ENCODE results near the gene CHN2.

CHN2 gene

GRCh38 chr7:29432721-29433120, 238.1 kb downstream of the CHN2 start:
- Histone ChIP-seq H3K4me3 (ENCODE audit: insufficient read depth, low read depth, low read length, poor library complexity, severe bottlenecking) (no peak overlapping the region), H3K4me1 (ENCODE audit: control insufficient read depth, insufficient read depth, low read length, poor library complexity, severe bottlenecking) (no peaks in the 10 kb centered on the region), H3K9me3 (ENCODE audit: control insufficient read depth, low read length) (no peaks in the 10 kb centered on the region), H3K27me3 (replicated peaks; ENCODE audit: control insufficient read depth, insufficient read depth, low read length, poor library complexity, severe bottlenecking) (no peaks in the 10 kb centered on the region), H3K36me3 (ENCODE audit: control insufficient read depth, insufficient read depth, low read length) (no peaks in the 10 kb centered on the region), H3K27ac (ENCODE audit: insufficient read depth, low read length, poor library complexity, severe bottlenecking) (no peak overlapping the region)
- no peak for DNase-seq

GRCh38 chr7:29434380-29434768, 239.8 kb downstream of the CHN2 start:
- DNase-seq, result no peak
- no peaks in the 10 kb centered on the region for H3K4me1 ChIP-seq (ENCODE audit: control insufficient read depth, insufficient read depth, low read length, poor library complexity, severe bottlenecking)
- no peaks in the 10 kb centered on the region for H3K36me3 ChIP-seq (ENCODE audit: control insufficient read depth, insufficient read depth, low read length)

GRCh38 chr7:29435167-29435566, 240.6 kb downstream of the CHN2 start:
- Histone ChIP-seq H3K36me3 (ENCODE audit: control insufficient read depth, insufficient read depth, low read length) (no peaks in the 10 kb centered on the region), H3K9me3 (ENCODE audit: control insufficient read depth, low read length) (no peaks in the 10 kb centered on the region), H3K4me1 (ENCODE audit: control insufficient read depth, insufficient read depth, low read length, poor library complexity, severe bottlenecking) (no peaks in the 10 kb centered on the region), H3K27me3 (replicated peaks; ENCODE audit: control insufficient read depth, insufficient read depth, low read length, poor library complexity, severe bottlenecking) (no peaks in the 10 kb centered on the region), H3K27ac (ENCODE audit: insufficient read depth, low read length, poor library complexity, severe bottlenecking) (no peak overlapping the region), H3K4me3 (ENCODE audit: insufficient read depth, low read depth, low read length, poor library complexity, severe bottlenecking) (no peak overlapping the region)
- no peak for DNase-seq

More at GRCh38 chr7:29434380-29434768, 239.8 kb downstream of the CHN2 start:
- Histone ChIP-seq H3K27me3 (replicated peaks; ENCODE audit: control insufficient read depth, insufficient read depth, low read length, poor library complexity, severe bottlenecking) (no peaks in the 10 kb centered on the region), H3K4me3 (ENCODE audit: insufficient read depth, low read depth, low read length, poor library complexity, severe bottlenecking) (no peak overlapping the region), H3K27ac (ENCODE audit: insufficient read depth, low read length, poor library complexity, severe bottlenecking) (no peak overlapping the region), H3K9me3 (ENCODE audit: control insufficient read depth, low read length) (no peaks in the 10 kb centered on the region)

- Histone ChIP-seq H3K4me3 (ENCODE audit: insufficient read depth, low read depth, low read length, poor library complexity, severe bottlenecking) (no peak overlapping the region), H3K27ac (ENCODE audit: insufficient read depth, low read length, poor library complexity, severe bottlenecking) (no peak overlapping the region), H3K36me3 (ENCODE audit: control insufficient read depth, insufficient read depth, low read length) (no peaks in the 10 kb centered on the region), H3K9me3 (ENCODE audit: control insufficient read depth, low read length) (no peaks in the 10 kb centered on the region), H3K27me3 (replicated peaks; ENCODE audit: control insufficient read depth, insufficient read depth, low read length, poor library complexity, severe bottlenecking) (no peaks in the 10 kb centered on the region), H3K4me1 (ENCODE audit: control insufficient read depth, insufficient read depth, low read length, poor library complexity, severe bottlenecking) (no peaks in the 10 kb centered on the region)
- DNase-seq, result no peak
Measured at GRCh38 chr7:29435902-29436301, 241.3 kb downstream of the CHN2 start.

GRCh38 chr7:29442146-29442545, 247.6 kb downstream of the CHN2 start:
- H3K4me1 ChIP-seq (ENCODE audit: control insufficient read depth, insufficient read depth, low read length, poor library complexity, severe bottlenecking), result no peaks in the 10 kb centered on the region
- no peaks in the 10 kb centered on the region for H3K27me3 ChIP-seq (replicated peaks; ENCODE audit: control insufficient read depth, insufficient read depth, low read length, poor library complexity, severe bottlenecking)
- no peaks in the 10 kb centered on the region for H3K9me3 ChIP-seq (ENCODE audit: control insufficient read depth, low read length)
- H3K4me3 ChIP-seq (ENCODE audit: insufficient read depth, low read depth, low read length, poor library complexity, severe bottlenecking), result no peak overlapping the region
- H3K27ac ChIP-seq (ENCODE audit: insufficient read depth, low read length, poor library complexity, severe bottlenecking), result no peak overlapping the region
- DNase-seq, result no peak
- H3K36me3 ChIP-seq (ENCODE audit: control insufficient read depth, insufficient read depth, low read length), result no peaks in the 10 kb centered on the region

- Histone ChIP-seq H3K27me3 (replicated peaks; ENCODE audit: control insufficient read depth, insufficient read depth, low read length, poor library complexity, severe bottlenecking) (no peaks in the 10 kb centered on the region), H3K9me3 (ENCODE audit: control insufficient read depth, low read length) (no peaks in the 10 kb centered on the region), H3K27ac (ENCODE audit: insufficient read depth, low read length, poor library complexity, severe bottlenecking) (no peak overlapping the region)
Measured at GRCh38 chr7:29443552-29443951, 249.0 kb downstream of the CHN2 start.

GRCh38 chr7:29444267-29444666, 249.7 kb downstream of the CHN2 start:
- Histone ChIP-seq H3K9me3 (ENCODE audit: control insufficient read depth, low read length) (no peaks in the 10 kb centered on the region), H3K27me3 (replicated peaks; ENCODE audit: control insufficient read depth, insufficient read depth, low read length, poor library complexity, severe bottlenecking) (no peaks in the 10 kb centered on the region), H3K4me3 (ENCODE audit: insufficient read depth, low read depth, low read length, poor library complexity, severe bottlenecking) (no peak overlapping the region), H3K36me3 (ENCODE audit: control insufficient read depth, insufficient read depth, low read length) (no peaks in the 10 kb centered on the region), H3K4me1 (ENCODE audit: control insufficient read depth, insufficient read depth, low read length, poor library complexity, severe bottlenecking) (no peaks in the 10 kb centered on the region), H3K27ac (ENCODE audit: insufficient read depth, low read length, poor library complexity, severe bottlenecking) (no peak overlapping the region)
- no peak for DNase-seq

More at GRCh38 chr7:29443552-29443951, 249.0 kb downstream of the CHN2 start:
- H3K4me3 ChIP-seq (ENCODE audit: insufficient read depth, low read depth, low read length, poor library complexity, severe bottlenecking), result no peak overlapping the region
- H3K4me1 ChIP-seq (ENCODE audit: control insufficient read depth, insufficient read depth, low read length, poor library complexity, severe bottlenecking), result no peaks in the 10 kb centered on the region
- H3K36me3 ChIP-seq (ENCODE audit: control insufficient read depth, insufficient read depth, low read length), result no peaks in the 10 kb centered on the region
- DNase-seq, result no peak

GRCh38 chr7:29445736-29446135, 251.2 kb downstream of the CHN2 start:
- DNase-seq, result no peak
- no peaks in the 10 kb centered on the region for H3K4me1 ChIP-seq (ENCODE audit: control insufficient read depth, insufficient read depth, low read length, poor library complexity, severe bottlenecking)
- no peak overlapping the region for H3K4me3 ChIP-seq (ENCODE audit: insufficient read depth, low read depth, low read length, poor library complexity, severe bottlenecking)
- H3K27me3 ChIP-seq (replicated peaks; ENCODE audit: control insufficient read depth, insufficient read depth, low read length, poor library complexity, severe bottlenecking), result no peaks in the 10 kb centered on the region
- no peaks in the 10 kb centered on the region for H3K36me3 ChIP-seq (ENCODE audit: control insufficient read depth, insufficient read depth, low read length)
- no peaks in the 10 kb centered on the region for H3K9me3 ChIP-seq (ENCODE audit: control insufficient read depth, low read length)
- no peak overlapping the region for H3K27ac ChIP-seq (ENCODE audit: insufficient read depth, low read length, poor library complexity, severe bottlenecking)

- H3K27ac ChIP-seq (ENCODE audit: insufficient read depth, low read length, poor library complexity, severe bottlenecking), result no peak overlapping the region
- DNase-seq, result no peak
- no peak overlapping the region for H3K4me3 ChIP-seq (ENCODE audit: insufficient read depth, low read depth, low read length, poor library complexity, severe bottlenecking)
- H3K27me3 ChIP-seq (replicated peaks; ENCODE audit: control insufficient read depth, insufficient read depth, low read length, poor library complexity, severe bottlenecking), result no peaks in the 10 kb centered on the region
- H3K9me3 ChIP-seq (ENCODE audit: control insufficient read depth, low read length), result no peaks in the 10 kb centered on the region
- no peaks in the 10 kb centered on the region for H3K4me1 ChIP-seq (ENCODE audit: control insufficient read depth, insufficient read depth, low read length, poor library complexity, severe bottlenecking)
- H3K36me3 ChIP-seq (ENCODE audit: control insufficient read depth, insufficient read depth, low read length), result no peaks in the 10 kb centered on the region
Measured at GRCh38 chr7:29447828-29448227, 253.3 kb downstream of the CHN2 start.

- H3K9me3 ChIP-seq (ENCODE audit: control insufficient read depth, low read length), result no peaks in the 10 kb centered on the region
- H3K4me1 ChIP-seq (ENCODE audit: control insufficient read depth, insufficient read depth, low read length, poor library complexity, severe bottlenecking), result no peaks in the 10 kb centered on the region
- DNase-seq, result no peak
- H3K27me3 ChIP-seq (replicated peaks; ENCODE audit: control insufficient read depth, insufficient read depth, low read length, poor library complexity, severe bottlenecking), result no peaks in the 10 kb centered on the region
- no peaks in the 10 kb centered on the region for H3K36me3 ChIP-seq (ENCODE audit: control insufficient read depth, insufficient read depth, low read length)
- H3K27ac ChIP-seq (ENCODE audit: insufficient read depth, low read length, poor library complexity, severe bottlenecking), result no peak overlapping the region
- H3K4me3 ChIP-seq (ENCODE audit: insufficient read depth, low read depth, low read length, poor library complexity, severe bottlenecking), result no peak overlapping the region
Measured at GRCh38 chr7:29449569-29450260, 255.1 kb downstream of the CHN2 start.

Data from effector memory CD4-positive, alpha-beta T cell (primary cell).